SK-N-SH (cell line): ENCODE measurements around the gene PRKN. TPM values are rescaled to one million over a fixed set of nuclear protein-coding genes. Genes with fewer than 3 reads are reported as not detected.

Source experiments
- CTCF ChIA-PET: fragments of 300-600, 350-600 bp; formaldehyde crosslinking; extraction: SDS; loops from one replicate; lab custom pipeline; 2021; lab: Yijun Ruan, JAX
- POLR2A ChIA-PET: fragments of 350-600 bp; sonication (Branson Sonifier 250); formaldehyde crosslinking; extraction: SDS; loops from one replicate; lab custom pipeline; 2020; ENCODE audit warnings: antibody characterized with exemption, inconsistent platforms; lab: Yijun Ruan, JAX
- DNase-seq: peaks from one replicate; pipeline ENCODE4 v3.0.0; 2012
- H2AFZ ChIP-seq: fragments of 200-600 bp; sonication (generic); 2 replicates; pipeline ENCODE4 v1.8.1; 2016; ENCODE audit warnings: antibody characterized with exemption, mild to moderate bottlenecking, low read depth
- H3F3A ChIP-seq: fragments of 200-600 bp; sonication (generic); replicated peaks from 2 replicates; pipeline ENCODE3; 2016; ENCODE audit warnings: antibody characterized with exemption, mild to moderate bottlenecking; ENCODE audit not compliant: insufficient read depth
- H3K27ac ChIP-seq, 2 experiments: fragments of 200-500 bp in 1 of 2; fragments of 200-600 bp in 1 of 2; sonication (Bioruptor generic) in 1 of 2; sonication (generic), shearing (Covaris generic) in 1 of 2; 2 replicates each; pipeline versions ENCODE4 v1.5.1 to v1.6.1; 2014 to 2016; ENCODE audit warnings: low read depth in 2 of 2, inconsistent platforms in 1 of 2, low read length in 1 of 2, mild to moderate bottlenecking in 1 of 2, mixed read lengths in 1 of 2
- H3K27me3 ChIP-seq: fragments of 200-600 bp; sonication (generic), shearing (Covaris generic); 2 replicates; pipeline ENCODE4 v1.6.1; 2016; ENCODE audit warnings: mixed run types; ENCODE audit not compliant: insufficient read depth
- H3K36me3 ChIP-seq, 2 experiments: fragments of 200-500 bp in 1 of 2; fragments of 200-600 bp in 1 of 2; sonication (Bioruptor generic) in 1 of 2; sonication (generic) in 1 of 2; replicated peaks in 1 of 2; 2 replicates each; pipeline versions ENCODE3 to v1.5.1; 2014 to 2016; ENCODE audit warnings: low read length in 1 of 2, mild to moderate bottlenecking in 1 of 2; ENCODE audit not compliant: insufficient read depth in 2 of 2, control insufficient read depth in 1 of 2
- H3K4me1 ChIP-seq, 2 experiments: fragments of 200-500 bp in 1 of 2; fragments of 200-600 bp in 1 of 2; sonication (Bioruptor generic) in 1 of 2; sonication (generic), shearing (Covaris generic) in 1 of 2; 2 replicates each; pipeline versions ENCODE4 v1.5.1 to v1.6.1; 2014 to 2016; ENCODE audit warnings: low read depth in 1 of 2, low read length in 1 of 2, mixed run types in 1 of 2; ENCODE audit not compliant: insufficient read depth in 2 of 2, control insufficient read depth in 1 of 2
- H3K4me2 ChIP-seq: fragments of 200-600 bp; sonication (generic), shearing (Covaris generic); 2 replicates; pipeline ENCODE4 v1.6.1; 2017; ENCODE audit warnings: mixed run types
- H3K4me3 ChIP-seq, 2 experiments: fragments of 200-500 bp in 1 of 2; fragments of 200-600 bp in 1 of 2; sonication (Bioruptor generic) in 1 of 2; sonication (generic), shearing (Covaris generic) in 1 of 2; 2 replicates each; pipeline versions ENCODE4 v1.5.1 to v1.8.1; 2014 to 2016; ENCODE audit warnings: low read depth in 2 of 2, inconsistent platforms in 1 of 2, low read length in 1 of 2, mild to moderate bottlenecking in 1 of 2, mixed read lengths in 1 of 2, moderate library complexity in 1 of 2
- H3K79me2 ChIP-seq: fragments of 200-600 bp; sonication (generic); 2 replicates; pipeline ENCODE4 v1.8.1; 2017; ENCODE audit warnings: mild to moderate bottlenecking; ENCODE audit not compliant: insufficient read depth
- H3K9ac ChIP-seq: fragments of 200-600 bp; sonication (generic); 2 replicates; pipeline ENCODE4 v1.6.1; 2017; ENCODE audit warnings: mixed run types
- H3K9me2 ChIP-seq: fragments of 200-600 bp; sonication (generic); 2 replicates; pipeline ENCODE4 v1.6.1; 2017; ENCODE audit warnings: mixed run types
- H3K9me3 ChIP-seq: fragments of 200-600 bp; sonication (generic); 2 replicates; pipeline ENCODE4 v1.6.1; 2017; ENCODE audit warnings: mixed run types, mild to moderate bottlenecking, moderate library complexity
- H4K20me1 ChIP-seq: fragments of 200-600 bp; sonication (generic); 2 replicates; pipeline ENCODE4 v1.6.1; 2017; ENCODE audit warnings: mild to moderate bottlenecking, mixed run types; ENCODE audit not compliant: insufficient read depth
- CHD2 ChIP-seq: fragments of 150-350 bp; IDR thresholded peaks from 2 replicates; pipeline ENCODE4 v1.6.1; 2018; ENCODE audit warnings: low read length; ENCODE audit not compliant: partially characterized antibody
- CTCF ChIP-seq: fragments of 200-600 bp; sonication (generic); IDR thresholded peaks from 2 replicates; pipeline ENCODE4 v1.6.1; 2017; ENCODE audit warnings: antibody characterized with exemption, mild to moderate bottlenecking, moderate library complexity
- ELF1 ChIP-seq: IDR thresholded peaks from 2 replicates; pipeline ENCODE4 v1.4.0; 2012
- EZH2phosphoT487 ChIP-seq: fragments of 200-600 bp; sonication (generic); IDR thresholded peaks from 2 replicates; pipeline ENCODE4 v1.6.1; 2017; ENCODE audit warnings: low read depth, mixed run types, mild to moderate bottlenecking, antibody characterized with exemption, moderate library complexity, borderline replicate concordance
- FOSL2 ChIP-seq: IDR thresholded peaks from 2 replicates; pipeline ENCODE4 v1.4.0; 2012; ENCODE audit warnings: low read depth, mild to moderate bottlenecking, moderate library complexity, borderline replicate concordance
- FOXM1 ChIP-seq: IDR thresholded peaks from 2 replicates; pipeline ENCODE4 v1.4.0; 2012; ENCODE audit warnings: low read depth, mild to moderate bottlenecking
- GATA2 ChIP-seq: sonication (generic); formaldehyde crosslinking; IDR thresholded peaks from 2 replicates; pipeline ENCODE4 v1.5.0; 2020; ENCODE audit warnings: mild to moderate bottlenecking, missing genetic modification reagents
- MEF2A ChIP-seq: IDR thresholded peaks from 2 replicates; pipeline ENCODE4 v1.4.0; 2012; ENCODE audit warnings: low read depth, borderline replicate concordance
- PBX3 ChIP-seq: IDR thresholded peaks from 2 replicates; pipeline ENCODE4; 2012
- RFX5 ChIP-seq: IDR thresholded peaks from 2 replicates; pipeline ENCODE4 v1.6.1; 2012; ENCODE audit warnings: mild to moderate bottlenecking, improper control_type of control experiment, low read length
- USF1 ChIP-seq: IDR thresholded peaks from 2 replicates; pipeline ENCODE4 v1.4.0; 2012; ENCODE audit warnings: low read depth, borderline replicate concordance
- YY1 ChIP-seq: IDR thresholded peaks from 2 replicates; pipeline ENCODE4 v1.4.0; 2012; ENCODE audit warnings: low read depth, mild to moderate bottlenecking
- WGBS: methylation state at CpG from one replicate; pipeline ENCODE4 v1.1.6; 2017; ENCODE audit warnings: low lambda C conversion rate; 5-methylcytosine and 5-hydroxymethylcytosine counted together
- polyA plus RNA-seq, 3 experiments: library from polyadenylated mRNA; depleted of rRNA; stranded (reverse); fragments of >200 nt; gene quantifications; 2 replicates each; pipeline ENCODE4 v1.2.3, GENCODE V29; 2012
- TF ChIP-seq, protein P1 (sequence below): IDR thresholded peaks from 2 replicates; pipeline ENCODE4 v1.4.0; 2012; ENCODE audit warnings: low read depth
- TF ChIP-seq, protein P2 (sequence below): fragments of 150-350 bp; IDR thresholded peaks from 2 replicates; pipeline ENCODE4 v1.6.1; 2016; ENCODE audit warnings: mild to moderate bottlenecking, low read depth, low read length

Gene PRKN
- polyA plus RNA-seq, 1 of the 3 experiments (the other 2 are of a cell fraction): 0.76 TPM

DNA sequence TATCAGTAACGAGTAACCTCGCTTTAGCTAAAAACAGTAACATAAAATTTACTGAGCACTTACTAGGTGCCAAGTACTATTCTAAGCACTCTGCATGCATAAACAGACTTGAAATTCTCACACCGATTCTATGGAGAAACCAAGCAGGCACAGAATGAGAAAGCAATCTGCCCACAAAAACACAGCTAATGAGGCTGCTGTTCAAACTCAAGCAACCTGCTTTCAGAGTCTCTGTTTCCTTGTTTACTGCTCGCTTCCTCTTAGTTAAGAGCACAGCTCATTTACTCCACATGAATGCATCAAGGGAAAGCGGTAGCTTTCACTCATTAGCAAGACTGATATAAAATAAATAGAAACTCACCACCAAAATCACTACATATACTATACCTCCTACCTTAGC, 37.4 kb downstream of the PRKN start:
- no peaks in the 10 kb centered on the region for H3K36me3 ChIP-seq
- 61% methylated on average over 5 of the region's 5 CpGs for WGBS

GRCh38 chr6:162688751-162689345, 38.7 kb downstream of the PRKN start:
- Histone ChIP-seq H3K4me1 (no peaks in the 10 kb centered on the region), H2AFZ (no peak overlapping the region), H3K9ac (no peak overlapping the region), H4K20me1 (no peaks in the 10 kb centered on the region), H3K36me3 (no peaks in the 10 kb centered on the region), H3K4me3 (no peak overlapping the region), H3K9me3 (no peaks in the 10 kb centered on the region; the same call in 1 of the 2 replicates), H3K4me2 (no peak overlapping the region), H3K79me2 (no peaks in the 10 kb centered on the region), H3F3A (no peaks in the 10 kb centered on the region), H3K27me3 (no peaks in the 10 kb centered on the region), H3K9me2 (no peaks in the 10 kb centered on the region), H3K27ac (no peak overlapping the region)
- TF ChIP-seq PBX3 (no peak), CTCF (no peak)
- ChIA-PET CTCF (interaction anchor here (0.6 kb wide), 1 partner anchor 53 kb away, joined by 3 read pairs; no protein-coding TSS in a partner anchor), POLR2A (no interaction called here)
- WGBS: 62% methylated on average over 3 of the region's 3 CpGs
- DNase-seq: no peak

More for the DNA sequence above, 37.4 kb downstream of the PRKN start:
- Histone ChIP-seq H3K27ac (no peak overlapping the region), H3K9me3 (no peaks in the 10 kb centered on the region; the same call in 1 of the 2 replicates), H3K4me3 (no peak overlapping the region), H3K9me2 (no peaks in the 10 kb centered on the region), H3K27me3 (no peaks in the 10 kb centered on the region), H2AFZ (no peak overlapping the region), H4K20me1 (no peaks in the 10 kb centered on the region), H3F3A (no peaks in the 10 kb centered on the region), H3K79me2 (no peaks in the 10 kb centered on the region), H3K4me1 (no peaks in the 10 kb centered on the region), H3K4me2 (no peak overlapping the region), H3K9ac (no peak overlapping the region)
- DNase-seq: no peak
- POLR2A ChIA-PET: no interaction called here
- CTCF ChIA-PET: no interaction called here
- TF ChIP-seq, protein P1, sequence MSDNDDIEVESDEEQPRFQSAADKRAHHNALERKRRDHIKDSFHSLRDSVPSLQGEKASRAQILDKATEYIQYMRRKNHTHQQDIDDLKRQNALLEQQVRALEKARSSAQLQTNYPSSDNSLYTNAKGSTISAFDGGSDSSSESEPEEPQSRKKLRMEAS: no peak
- TF ChIP-seq MEF2A: no peak
- TF ChIP-seq, protein P2, sequence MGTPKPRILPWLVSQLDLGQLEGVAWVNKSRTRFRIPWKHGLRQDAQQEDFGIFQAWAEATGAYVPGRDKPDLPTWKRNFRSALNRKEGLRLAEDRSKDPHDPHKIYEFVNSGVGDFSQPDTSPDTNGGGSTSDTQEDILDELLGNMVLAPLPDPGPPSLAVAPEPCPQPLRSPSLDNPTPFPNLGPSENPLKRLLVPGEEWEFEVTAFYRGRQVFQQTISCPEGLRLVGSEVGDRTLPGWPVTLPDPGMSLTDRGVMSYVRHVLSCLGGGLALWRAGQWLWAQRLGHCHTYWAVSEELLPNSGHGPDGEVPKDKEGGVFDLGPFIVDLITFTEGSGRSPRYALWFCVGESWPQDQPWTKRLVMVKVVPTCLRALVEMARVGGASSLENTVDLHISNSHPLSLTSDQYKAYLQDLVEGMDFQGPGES: no peak
- TF ChIP-seq RFX5: no peak
- no peak for TF ChIP-seq USF1
- no peak for TF ChIP-seq PBX3
- no peak for TF ChIP-seq EZH2phosphoT487
- TF ChIP-seq FOSL2: no peak
- no peak for TF ChIP-seq CHD2
- no peak for TF ChIP-seq GATA2 (CRISPR knock-in tag)
- TF ChIP-seq FOXM1: no peak
- TF ChIP-seq YY1: no peak
- TF ChIP-seq ELF1: no peak
